Mesendoderm (in vitro differentiated cells): Measurements from ENCODE around the gene LRRC32.

Source experiments
- DNase-seq: peaks from one replicate; pipeline ENCODE4 v3.0.0; 2013
- H2AK5ac ChIP-seq: 2 replicates; pipeline ENCODE4 v1.6.1; 2013; ENCODE audit warnings: low read length, inconsistent platforms
- H2BK120ac ChIP-seq: 2 replicates; pipeline ENCODE4 v1.6.1; 2013; ENCODE audit warnings: low read depth, mild to moderate bottlenecking, low read length, moderate library complexity, mixed read lengths
- H2BK15ac ChIP-seq: replicated peaks from 2 replicates; pipeline ENCODE4 v1.6.1; 2013; ENCODE audit warnings: low read depth, mild to moderate bottlenecking, moderate library complexity
- H2BK5ac ChIP-seq: 2 replicates; pipeline ENCODE4 v1.6.1; 2013; ENCODE audit warnings: low read length, inconsistent platforms
- H3K18ac ChIP-seq: 2 replicates; pipeline ENCODE4 v1.6.1; 2013; ENCODE audit warnings: mild to moderate bottlenecking, low read length, mixed read lengths
- H3K23ac ChIP-seq: one replicate; pipeline ENCODE4 v1.6.1; 2013; ENCODE audit warnings: low read length
- H3K27ac ChIP-seq: 2 replicates; pipeline ENCODE4 v1.5.1; 2013; ENCODE audit warnings: low read depth, mild to moderate bottlenecking, inconsistent platforms, low read length, moderate library complexity
- H3K27me3 ChIP-seq: 2 replicates; pipeline ENCODE4 v1.6.1; 2013; ENCODE audit warnings: low read length, control low read depth, mild to moderate bottlenecking, inconsistent platforms; ENCODE audit not compliant: insufficient read depth, poor library complexity
- H3K36me3 ChIP-seq: 2 replicates; pipeline ENCODE4 v1.6.1; 2013; ENCODE audit warnings: low read length, inconsistent platforms; ENCODE audit not compliant: control insufficient read depth, insufficient read depth
- H3K4ac ChIP-seq: one replicate; pipeline ENCODE4 v1.6.1; 2013; ENCODE audit warnings: low read depth, mild to moderate bottlenecking, low read length, moderate library complexity
- H3K4me1 ChIP-seq: 2 replicates; pipeline ENCODE4 v1.6.1; 2013; ENCODE audit warnings: low read depth, low read length, inconsistent platforms; ENCODE audit not compliant: control insufficient read depth
- H3K4me2 ChIP-seq: 2 replicates; pipeline ENCODE4 v1.6.1; 2013; ENCODE audit warnings: low read length
- H3K4me3 ChIP-seq: 2 replicates; pipeline ENCODE4 v1.5.1; 2013; ENCODE audit warnings: mild to moderate bottlenecking, low read length
- H3K56ac ChIP-seq: one replicate; pipeline ENCODE4 v1.6.1; 2013; ENCODE audit warnings: low read length
- H3K79me1 ChIP-seq: 2 replicates; pipeline ENCODE4 v1.6.1; 2013; ENCODE audit warnings: low read length, inconsistent platforms
- H3K79me2 ChIP-seq: 2 replicates; pipeline ENCODE4 v1.6.1; 2013; ENCODE audit warnings: mild to moderate bottlenecking, low read length; ENCODE audit not compliant: control insufficient read depth, insufficient read depth
- H3K9ac ChIP-seq: 2 replicates; pipeline ENCODE4 v1.6.1; 2013; ENCODE audit warnings: low read length, inconsistent platforms
- H4K5ac ChIP-seq: one replicate; pipeline ENCODE4 v1.6.1; 2013; ENCODE audit warnings: low read length
- H4K8ac ChIP-seq: one replicate; pipeline ENCODE4 v1.6.1; 2013; ENCODE audit warnings: low read depth, mild to moderate bottlenecking, control low read depth, low read length, moderate library complexity
- WGBS: extraction: QIAGEN DNeasy Blood & Tissue Kit; methylation state at CpG from one replicate; pipeline ENCODE4 v1.1.7; 2013; ENCODE audit warnings: low lambda C conversion rate, missing lambda C conversion rate; ENCODE audit not compliant: insufficient coverage; ENCODE audit errors: extremely low coverage; 5-methylcytosine and 5-hydroxymethylcytosine counted together

Gene LRRC32

DNA sequence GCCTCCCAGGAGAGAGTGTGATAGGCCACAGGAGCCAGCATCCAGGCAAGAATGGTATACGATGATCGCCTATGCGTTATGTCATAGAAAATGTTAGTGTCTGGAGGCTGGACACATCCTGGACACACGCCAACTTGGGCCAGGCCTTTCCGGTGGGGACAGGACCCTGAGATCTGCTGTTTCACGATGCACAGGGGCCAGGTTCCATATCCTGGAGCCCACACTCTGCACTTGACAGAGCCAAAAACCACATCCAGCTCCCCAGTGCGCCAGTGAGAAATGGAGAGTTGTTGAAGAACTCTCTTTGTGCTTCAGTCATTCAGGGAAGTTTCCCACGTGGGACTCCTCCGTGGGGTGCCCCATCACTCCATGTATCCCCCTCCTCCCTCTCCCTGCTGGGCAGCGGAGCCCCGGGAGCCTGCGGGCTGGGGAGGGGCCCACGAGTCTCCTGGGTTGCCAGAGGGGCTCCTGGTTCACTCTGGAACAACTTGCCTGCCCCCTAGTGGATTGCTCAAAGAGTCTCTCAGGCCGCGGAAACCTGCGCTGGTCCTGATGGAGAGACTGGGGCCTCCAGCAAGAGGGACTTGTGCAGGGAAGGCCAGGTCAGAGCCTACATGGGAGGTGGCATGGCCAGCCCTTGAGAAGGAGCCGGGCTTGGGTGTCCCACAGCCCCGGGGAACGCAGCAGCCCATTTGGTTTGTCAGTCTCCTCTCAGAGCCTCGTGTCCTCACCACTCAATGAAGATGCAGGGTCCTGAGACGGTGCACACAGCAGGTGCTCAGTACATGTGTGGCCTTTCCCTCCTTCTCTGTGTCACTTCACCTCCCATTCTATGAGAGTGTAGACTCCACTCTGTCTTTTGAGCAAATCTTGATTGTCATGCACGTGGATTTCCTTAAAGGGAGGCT, 10.2 kb upstream of the LRRC32 start:
- no peak overlapping the region for H3K9ac ChIP-seq

DNA sequence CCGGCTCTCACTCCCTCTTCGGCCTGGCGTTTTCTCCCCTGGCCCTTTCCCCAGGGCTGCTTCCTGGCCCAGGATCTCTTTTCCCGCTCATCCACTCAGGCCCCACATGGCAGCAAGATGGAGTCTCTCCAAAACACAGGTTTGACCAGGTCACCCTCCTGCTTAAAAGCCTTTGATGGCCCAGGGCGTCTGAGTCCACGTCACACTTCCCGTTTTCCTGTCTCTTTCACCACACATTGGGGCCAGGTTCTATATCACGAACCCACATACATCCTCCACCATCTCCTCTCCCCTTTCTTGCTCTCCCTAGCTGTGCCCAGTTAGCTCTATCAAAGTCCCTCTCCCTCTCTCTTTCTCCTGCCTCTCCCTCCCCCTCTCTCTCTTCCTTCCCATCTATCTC, 7.8 kb upstream of the LRRC32 start:
- no peaks in the 10 kb centered on the region for H3K4me1 ChIP-seq
- WGBS, result no CpG with 5 or more reads among the region's 8 CpGs
- H3K18ac ChIP-seq, result no peak overlapping the region

More for the DNA sequence above, 10.2 kb upstream of the LRRC32 start:
- H2BK15ac ChIP-seq, result no peak overlapping the region
- H3K27me3 ChIP-seq, result no peaks in the 10 kb centered on the region
- no peak overlapping the region for H3K23ac ChIP-seq
- H3K56ac ChIP-seq, result no peak overlapping the region
- DNase-seq, result peak; percentile 84
- H3K18ac ChIP-seq, result no peak overlapping the region
- no peak overlapping the region for H3K27ac ChIP-seq
- no peak overlapping the region for H2BK5ac ChIP-seq
- H3K4me2 ChIP-seq, result no peak overlapping the region
- H3K36me3 ChIP-seq, result no peaks in the 10 kb centered on the region
- no peak overlapping the region for H3K4ac ChIP-seq
- H4K8ac ChIP-seq, result no peak overlapping the region
- no CpG with 5 or more reads among the region's 22 CpGs for WGBS
- H3K79me2 ChIP-seq, result no peaks in the 10 kb centered on the region
- H3K4me3 ChIP-seq, result no peak overlapping the region
- no peak overlapping the region for H2BK120ac ChIP-seq
- no peak overlapping the region for H4K5ac ChIP-seq
- no peak overlapping the region for H2AK5ac ChIP-seq
- no peaks in the 10 kb centered on the region for H3K79me1 ChIP-seq
- H3K4me1 ChIP-seq, result no peaks in the 10 kb centered on the region

DNA sequence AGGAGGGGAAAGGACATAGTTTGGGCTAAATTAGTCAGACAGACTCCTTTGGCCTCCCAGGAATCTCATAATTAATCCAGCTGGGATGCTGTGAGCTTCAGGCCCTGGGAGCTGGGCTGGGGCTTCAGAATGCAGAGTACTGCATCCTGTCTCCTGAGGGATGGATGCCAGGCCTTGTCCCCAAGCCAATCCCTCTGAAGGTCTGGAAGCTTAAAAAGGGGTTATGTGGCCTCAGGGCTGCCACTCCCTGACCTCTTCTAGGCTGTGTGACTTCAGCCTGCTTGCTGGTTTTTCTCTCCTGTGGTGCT, 6.9 kb upstream of the LRRC32 start:
- H3K4me1 ChIP-seq, result no peaks in the 10 kb centered on the region
- no peaks in the 10 kb centered on the region for H3K79me2 ChIP-seq
- no peak overlapping the region for H3K9ac ChIP-seq
- no peaks in the 10 kb centered on the region for H3K79me1 ChIP-seq
- H4K8ac ChIP-seq, result no peak overlapping the region
- no peaks in the 10 kb centered on the region for H3K27me3 ChIP-seq
- H3K36me3 ChIP-seq, result no peaks in the 10 kb centered on the region
- no peak overlapping the region for H2BK120ac ChIP-seq
- H3K23ac ChIP-seq, result no peak overlapping the region
- H3K56ac ChIP-seq, result no peak overlapping the region
- no peak overlapping the region for H3K27ac ChIP-seq
- no peak overlapping the region for H3K18ac ChIP-seq
- no peak overlapping the region for H4K5ac ChIP-seq
- no peak overlapping the region for H2BK15ac ChIP-seq
- DNase-seq, result no peak
- no peak overlapping the region for H3K4me3 ChIP-seq
- H3K4ac ChIP-seq, result no peak overlapping the region
- H2AK5ac ChIP-seq, result no peak overlapping the region
- H3K4me2 ChIP-seq, result no peak overlapping the region
- no peak overlapping the region for H2BK5ac ChIP-seq

More for the DNA sequence above, 7.8 kb upstream of the LRRC32 start:
- H3K4me3 ChIP-seq, result no peak overlapping the region
- H4K5ac ChIP-seq, result no peak overlapping the region
- no peak overlapping the region for H3K23ac ChIP-seq
- H2BK120ac ChIP-seq, result no peak overlapping the region
- no peak overlapping the region for H4K8ac ChIP-seq
- H3K27me3 ChIP-seq, result no peaks in the 10 kb centered on the region
- H3K4ac ChIP-seq, result no peak overlapping the region
- no peak overlapping the region for H2BK5ac ChIP-seq
- no peak overlapping the region for H3K56ac ChIP-seq
- no peak overlapping the region for H3K9ac ChIP-seq
- no peak overlapping the region for H2AK5ac ChIP-seq
- no peaks in the 10 kb centered on the region for H3K79me2 ChIP-seq
- H3K27ac ChIP-seq, result no peak overlapping the region
- no peak overlapping the region for H2BK15ac ChIP-seq
- DNase-seq, result no peak
- no peaks in the 10 kb centered on the region for H3K36me3 ChIP-seq
- H3K79me1 ChIP-seq, result no peaks in the 10 kb centered on the region
- no peak overlapping the region for H3K4me2 ChIP-seq

DNA sequence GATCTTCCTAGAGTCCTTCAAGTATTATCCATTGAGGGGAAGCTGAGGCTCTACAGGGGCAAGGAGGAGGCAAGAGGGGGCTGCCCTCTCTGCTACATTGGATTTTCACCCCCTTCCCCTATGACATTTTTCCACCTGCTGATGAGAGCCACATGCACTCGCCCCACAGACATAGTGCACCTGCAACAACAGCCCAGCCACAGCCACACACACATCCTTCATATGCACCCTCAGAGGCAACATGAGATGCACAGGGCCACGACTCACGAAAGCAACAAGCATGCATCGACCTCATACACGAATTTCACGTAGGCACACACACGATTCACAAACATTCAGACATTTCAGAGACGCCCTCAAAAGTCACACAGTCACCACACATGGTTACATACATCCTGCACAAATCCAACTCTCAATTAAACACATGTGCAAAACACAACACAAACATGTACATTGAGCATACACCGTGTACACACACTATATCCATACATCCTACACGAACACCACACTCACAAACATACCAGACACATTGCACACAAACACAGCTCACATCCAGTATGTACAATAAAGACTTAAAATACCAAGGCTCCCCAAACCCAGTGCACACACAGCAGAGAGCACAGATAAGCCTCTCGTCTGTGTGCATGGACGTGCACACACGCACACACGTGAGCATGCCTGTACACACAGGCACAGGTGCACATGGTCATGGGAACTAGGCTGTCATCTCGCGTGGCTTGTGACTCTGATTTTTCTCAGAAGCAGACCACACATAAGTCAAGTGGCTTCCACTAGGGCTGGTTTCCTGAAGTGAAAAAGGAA, 6.3 kb upstream of the LRRC32 start:
- Histone ChIP-seq H3K4ac (no peak overlapping the region), H3K27me3 (no peaks in the 10 kb centered on the region), H2BK5ac (no peak overlapping the region), H3K79me1 (no peaks in the 10 kb centered on the region), H3K79me2 (no peaks in the 10 kb centered on the region), H3K4me1 (no peaks in the 10 kb centered on the region), H3K56ac (no peak overlapping the region), H3K36me3 (no peaks in the 10 kb centered on the region), H3K18ac (no peak overlapping the region), H3K4me3 (no peak overlapping the region), H4K8ac (no peak overlapping the region), H3K4me2 (no peak overlapping the region), H2BK15ac (no peak overlapping the region), H2AK5ac (no peak overlapping the region), H3K23ac (no peak overlapping the region), H3K27ac (no peak overlapping the region), H4K5ac (no peak overlapping the region), H2BK120ac (no peak overlapping the region), H3K9ac (no peak overlapping the region)
- DNase-seq, result no peak
- 100% methylated on average over 2 of the region's 16 CpGs for WGBS

DNA sequence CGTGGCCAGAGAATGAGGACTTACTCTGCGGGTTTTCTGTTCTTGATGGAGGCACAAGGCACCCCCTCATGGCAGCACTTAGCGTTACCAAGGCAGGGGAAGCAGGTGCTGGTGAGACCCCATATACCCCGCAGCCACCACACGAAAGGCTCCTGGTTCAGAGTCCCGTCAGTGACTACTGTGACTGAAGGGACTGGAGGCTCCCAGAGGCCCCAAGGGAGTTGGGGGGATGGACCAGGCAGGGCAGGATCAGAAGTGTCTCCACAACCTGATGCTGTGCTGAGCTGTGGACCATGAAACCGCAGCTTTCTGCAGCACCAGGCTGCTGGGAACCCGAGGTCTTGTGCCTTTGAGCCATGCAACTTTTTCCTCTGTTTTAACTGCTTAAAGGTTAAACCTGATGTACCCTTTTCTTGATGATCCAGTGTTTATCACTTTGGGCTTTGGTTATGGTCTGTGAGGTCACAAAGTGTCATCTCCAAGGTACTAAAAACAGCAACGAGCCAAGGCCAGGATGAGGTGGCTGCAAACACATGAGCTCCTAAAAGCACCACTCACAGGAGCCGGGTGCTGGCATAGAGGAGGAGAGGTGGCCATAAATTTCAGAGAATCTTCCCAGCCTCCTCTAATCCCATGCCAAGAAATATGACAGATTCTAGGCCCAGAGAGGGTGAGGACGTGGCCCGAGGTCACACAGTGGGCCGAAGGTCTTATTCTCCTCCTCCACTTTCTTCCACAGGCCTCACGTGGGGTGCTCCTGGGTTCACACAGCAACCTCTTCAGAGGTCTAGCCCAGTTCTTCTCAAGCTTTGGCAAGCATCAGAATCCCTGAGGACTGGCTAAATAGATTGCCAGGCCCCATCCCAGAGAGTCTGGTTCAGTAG, 4.2 kb upstream of the LRRC32 start:
- H3K56ac ChIP-seq, result no peak overlapping the region
- no peak overlapping the region for H3K4me2 ChIP-seq
- no peak for DNase-seq
- no CpG with 5 or more reads among the region's 14 CpGs for WGBS
- no peaks in the 10 kb centered on the region for H3K27me3 ChIP-seq
- no peak overlapping the region for H3K4me3 ChIP-seq
- no peak overlapping the region for H3K9ac ChIP-seq
- H3K27ac ChIP-seq, result no peak overlapping the region
- no peak overlapping the region for H3K18ac ChIP-seq
- H2BK15ac ChIP-seq, result no peak overlapping the region
- H2BK120ac ChIP-seq, result no peak overlapping the region
- no peak overlapping the region for H4K8ac ChIP-seq
- no peaks in the 10 kb centered on the region for H3K79me2 ChIP-seq
- no peak overlapping the region for H2AK5ac ChIP-seq
- H4K5ac ChIP-seq, result no peak overlapping the region
- H3K4ac ChIP-seq, result no peak overlapping the region
- no peak overlapping the region for H3K23ac ChIP-seq
- no peak overlapping the region for H2BK5ac ChIP-seq
- H3K4me1 ChIP-seq, result no peaks in the 10 kb centered on the region
- no peaks in the 10 kb centered on the region for H3K79me1 ChIP-seq
- H3K36me3 ChIP-seq, result no peaks in the 10 kb centered on the region
